H9 (cell line): ENCODE measurements around the gene CLCA4. TPM values are rescaled to one million over a fixed set of nuclear protein-coding genes. Genes with fewer than 3 reads are reported as not detected.
"Not testable (repeated sequence)": the region's sequence is repeated elsewhere in the genome, so short reads cannot be mapped to it uniquely, and the experiment has no call there.

ENCODE experiments used
- DNase-seq: peaks from one replicate; pipeline ENCODE4 v3.0.0-alpha.2; 2017
- H2AFZ ChIP-seq: one replicate; pipeline ENCODE4 v1.6.1; 2013; ENCODE audit warnings: mild to moderate bottlenecking, low read length, control low read depth, moderate library complexity
- H2AK5ac ChIP-seq: 2 replicates; pipeline ENCODE4 v1.6.1; 2013; ENCODE audit warnings: low read length, control low read depth, mixed read lengths; ENCODE audit not compliant: insufficient read length
- H2BK120ac ChIP-seq: one replicate; pipeline ENCODE4 v1.6.1; 2013; ENCODE audit warnings: low read depth, mild to moderate bottlenecking, low read length, control low read depth, inconsistent platforms; ENCODE audit not compliant: poor library complexity, severe bottlenecking
- H2BK12ac ChIP-seq: 2 replicates; pipeline ENCODE4 v1.6.1; 2013; ENCODE audit warnings: low read length, control low read depth, mixed read lengths, low read depth; ENCODE audit not compliant: insufficient read length
- H2BK15ac ChIP-seq: 2 replicates; pipeline ENCODE4 v1.6.1; 2013; ENCODE audit warnings: low read depth, low read length, control low read depth
- H2BK20ac ChIP-seq: one replicate; pipeline ENCODE4 v1.6.1; 2013; ENCODE audit warnings: low read depth, mild to moderate bottlenecking, low read length, control low read depth, inconsistent platforms; ENCODE audit not compliant: poor library complexity, severe bottlenecking
- H2BK5ac ChIP-seq: 2 replicates; pipeline ENCODE4 v1.6.1; 2013; ENCODE audit warnings: low read length, control low read depth, mixed read lengths; ENCODE audit not compliant: insufficient read length
- H3K14ac ChIP-seq: 2 replicates; pipeline ENCODE4 v1.6.1; 2013; ENCODE audit warnings: low read length, control low read depth; ENCODE audit not compliant: insufficient read depth
- H3K18ac ChIP-seq: 2 replicates; pipeline ENCODE4 v1.6.1; 2013; ENCODE audit warnings: low read depth, mild to moderate bottlenecking, mixed read lengths, low read length, control low read depth; ENCODE audit not compliant: insufficient read length
- H3K23ac ChIP-seq: 2 replicates; pipeline ENCODE4 v1.6.1; 2013; ENCODE audit warnings: low read length, control low read depth, mixed read lengths, low read depth; ENCODE audit not compliant: insufficient read length
- H3K23me2 ChIP-seq: 2 replicates; pipeline ENCODE4 v1.6.1; 2013; ENCODE audit warnings: low read depth, mild to moderate bottlenecking, mixed read lengths, low read length, control low read depth; ENCODE audit not compliant: insufficient read length, poor library complexity, severe bottlenecking
- H3K27ac ChIP-seq: 2 replicates; pipeline ENCODE4 v1.5.1; 2013; ENCODE audit warnings: low read length, control low read depth, mixed read lengths, low read depth; ENCODE audit not compliant: insufficient read length
- H3K27me3 ChIP-seq: 2 replicates; pipeline ENCODE4 v1.6.1; 2013; ENCODE audit warnings: low read length, control low read depth, inconsistent platforms; ENCODE audit not compliant: insufficient read depth
- H3K4ac ChIP-seq: 2 replicates; pipeline ENCODE4 v1.6.1; 2013; ENCODE audit warnings: low read depth, mild to moderate bottlenecking, control low read depth, inconsistent platforms, low read length, moderate library complexity
- H3K4me1 ChIP-seq: 2 replicates; pipeline ENCODE4 v1.6.1; 2013; ENCODE audit warnings: low read length, control low read depth, inconsistent platforms; ENCODE audit not compliant: insufficient read depth
- H3K4me2 ChIP-seq: 2 replicates; pipeline ENCODE4 v1.6.1; 2013; ENCODE audit warnings: low read length, control low read depth, mixed read lengths; ENCODE audit not compliant: insufficient read length, insufficient read depth
- H3K56ac ChIP-seq: 2 replicates; pipeline ENCODE4 v1.6.1; 2013; ENCODE audit warnings: low read depth, mild to moderate bottlenecking, mixed read lengths, low read length, control low read depth; ENCODE audit not compliant: insufficient read length
- H3K79me1 ChIP-seq: 2 replicates; pipeline ENCODE4 v1.6.1; 2013; ENCODE audit warnings: low read depth, mild to moderate bottlenecking, moderate library complexity, low read length, control low read depth, inconsistent platforms; ENCODE audit not compliant: insufficient read depth, poor library complexity, severe bottlenecking
- H3K79me2 ChIP-seq: 2 replicates; pipeline ENCODE4 v1.6.1; 2013; ENCODE audit warnings: low read length, control low read depth, inconsistent platforms; ENCODE audit not compliant: insufficient read depth
- H3K9ac ChIP-seq: 2 replicates; pipeline ENCODE4 v1.6.1; 2013; ENCODE audit warnings: low read length, control low read depth, mixed read lengths; ENCODE audit not compliant: insufficient read length; ENCODE audit errors: extremely low read depth
- H3K9me3 ChIP-seq: one replicate; pipeline ENCODE4 v1.6.1; 2013; ENCODE audit warnings: low read depth, low read length, inconsistent platforms; ENCODE audit not compliant: control insufficient read depth
- H3T11ph ChIP-seq: one replicate; pipeline ENCODE4 v1.6.1; 2013; ENCODE audit warnings: mild to moderate bottlenecking, low read length, control low read depth, inconsistent platforms
- H4K20me1 ChIP-seq: one replicate; pipeline ENCODE4 v1.6.1; 2013; ENCODE audit not compliant: control insufficient read depth, insufficient read length, insufficient read depth
- H4K5ac ChIP-seq: 2 replicates; pipeline ENCODE4 v1.6.1; 2013; ENCODE audit warnings: low read depth, mild to moderate bottlenecking, mixed read lengths, low read length, control low read depth; ENCODE audit not compliant: insufficient read length
- H4K8ac ChIP-seq: replicated peaks from 2 replicates; pipeline ENCODE4 v1.6.1; 2013; ENCODE audit warnings: low read length, control low read depth, mixed read lengths, low read depth; ENCODE audit not compliant: insufficient read length
- H4K91ac ChIP-seq: 2 replicates; pipeline ENCODE4 v1.6.1; 2013; ENCODE audit warnings: low read depth, mild to moderate bottlenecking, moderate library complexity, mixed read lengths, low read length, control low read depth; ENCODE audit not compliant: insufficient read length
- H3K27ac Mint-ChIP-seq, 3 experiments: 2 replicates in 2 of 3; 3 replicates in 1 of 3; pipeline ENCODE4 v1.8.0; 2020 to 2021; ENCODE audit warnings: mixed read lengths in 3 of 3, mild to moderate bottlenecking in 1 of 3, moderate library complexity in 1 of 3
- H3K27me3 Mint-ChIP-seq: 2 replicates; pipeline ENCODE4 v1.8.0; 2021; ENCODE audit warnings: low read depth, mild to moderate bottlenecking, moderate library complexity, mixed read lengths
- H3K36me3 Mint-ChIP-seq, 3 experiments: 2 replicates in 2 of 3; 3 replicates in 1 of 3; pipeline ENCODE4 v1.8.0; 2020 to 2021; ENCODE audit warnings: low read depth in 3 of 3, mixed read lengths in 3 of 3; ENCODE audit not compliant: insufficient read depth in 1 of 3
- H3K4me1 Mint-ChIP-seq, 2 experiments: 2 replicates each; pipeline ENCODE4 v1.8.0; 2020; ENCODE audit warnings: mixed read lengths in 2 of 2
- H3K4me3 Mint-ChIP-seq, 2 experiments: 2 replicates in 1 of 2; 3 replicates in 1 of 2; pipeline ENCODE4 v1.8.0; 2020 to 2021; ENCODE audit warnings: mild to moderate bottlenecking in 2 of 2, mixed read lengths in 2 of 2, moderate library complexity in 1 of 2
- H3K9me3 Mint-ChIP-seq, 2 experiments: 2 replicates in 1 of 2; 3 replicates in 1 of 2; pipeline ENCODE4 v1.8.0; 2020; ENCODE audit warnings: mild to moderate bottlenecking in 2 of 2, mixed read lengths in 2 of 2, moderate library complexity in 1 of 2
- CTCF ChIP-seq: fragments of 200-600 bp; sonication (generic); conservative IDR thresholded peaks from 3 replicates; pipeline ENCODE4 v1.8.0; 2021; ENCODE audit warnings: antibody characterized with exemption, mild to moderate bottlenecking
- WGBS: extraction: QIAGEN DNeasy Blood & Tissue Kit; methylation state at CpG from one replicate; pipeline ENCODE4 v1.1.7; 2013; ENCODE audit warnings: missing lambda C conversion rate, low lambda C conversion rate, mixed read lengths; ENCODE audit not compliant: insufficient read length; ENCODE audit errors: extremely low coverage; 5-methylcytosine and 5-hydroxymethylcytosine counted together
- total RNA-seq: library from RNA; stranded (reverse); gene quantifications from 2 replicates; pipeline ENCODE4 v1.2.1, GENCODE V29; 2021

CLCA4 gene
- total RNA-seq, 1 experiment from 2014 or later = not detected

- not testable (repeated sequence) for H3K79me1 ChIP-seq, H3K23ac ChIP-seq, H3K23me2 ChIP-seq, H2AK5ac ChIP-seq, H2BK20ac ChIP-seq, H3K36me3 Mint-ChIP-seq, H2BK15ac ChIP-seq, H4K8ac ChIP-seq, H2BK12ac ChIP-seq, H4K5ac ChIP-seq, H3K9me3 ChIP-seq, H4K20me1 ChIP-seq, H3K4ac ChIP-seq, H3K27me3 ChIP-seq, H3K79me2 ChIP-seq, H3K4me1 ChIP-seq, H4K91ac ChIP-seq, H3K56ac ChIP-seq, H3K27me3 Mint-ChIP-seq, H3K9me3 Mint-ChIP-seq
- peak overlapping the region; percentile 89; the same call in 1 of the 2 replicates for H3K14ac ChIP-seq
- no CpG with 5 or more reads among the region's 16 CpGs for WGBS
- H2AFZ ChIP-seq = peak overlapping the region; percentile 95
- peak overlapping the region; percentile 78 for H3T11ph ChIP-seq
- peak overlapping the region; percentile 57 for H2BK120ac ChIP-seq
- peak overlapping the region; percentile 82 to 87 for H3K4me3 Mint-ChIP-seq
- peak overlapping the region; percentile 89 for H3K9ac ChIP-seq
- peak overlapping the region; percentile 43 for H2BK5ac ChIP-seq
- peak overlapping the region; percentile 78 for H3K18ac ChIP-seq
- peaks cover 23 to 38% of the 10 kb centered on the region in 2 experiments for H3K4me1 Mint-ChIP-seq
- peak; percentile 63 for TF ChIP-seq CTCF
- peak; percentile 76 for DNase-seq
- H3K27ac ChIP-seq = peak overlapping the region; percentile 97
- peak overlapping the region; percentile 97 to 99 (median 99) for H3K27ac Mint-ChIP-seq
- H3K4me2 ChIP-seq = peak overlapping the region; percentile 85
These were observed 44.7 kb upstream of the CLCA4 start for GRCh38 chr1:86502125-86502646.
